Epithelial cell of esophagus (primary cell): ENCODE data around the gene C1QTNF5.

Experiments
- DNase-seq: peaks from one replicate; pipeline ENCODE4 v3.0.0; 2010; ENCODE audit warnings: low read depth
- H3K4me3 ChIP-seq: 2 replicates; pipeline ENCODE4 v1.5.1; 2011; ENCODE audit warnings: mild to moderate bottlenecking, low read length, control low read depth
- TF ChIP-seq, protein P1 (sequence below): IDR thresholded peaks from 2 replicates; pipeline ENCODE4 v1.5.1; 2011; ENCODE audit warnings: low read depth, mild to moderate bottlenecking, low read length, control low read depth, inconsistent platforms; ENCODE audit not compliant: insufficient read depth; ENCODE audit errors: missing control alignments

The C1QTNF5 gene

DNA sequence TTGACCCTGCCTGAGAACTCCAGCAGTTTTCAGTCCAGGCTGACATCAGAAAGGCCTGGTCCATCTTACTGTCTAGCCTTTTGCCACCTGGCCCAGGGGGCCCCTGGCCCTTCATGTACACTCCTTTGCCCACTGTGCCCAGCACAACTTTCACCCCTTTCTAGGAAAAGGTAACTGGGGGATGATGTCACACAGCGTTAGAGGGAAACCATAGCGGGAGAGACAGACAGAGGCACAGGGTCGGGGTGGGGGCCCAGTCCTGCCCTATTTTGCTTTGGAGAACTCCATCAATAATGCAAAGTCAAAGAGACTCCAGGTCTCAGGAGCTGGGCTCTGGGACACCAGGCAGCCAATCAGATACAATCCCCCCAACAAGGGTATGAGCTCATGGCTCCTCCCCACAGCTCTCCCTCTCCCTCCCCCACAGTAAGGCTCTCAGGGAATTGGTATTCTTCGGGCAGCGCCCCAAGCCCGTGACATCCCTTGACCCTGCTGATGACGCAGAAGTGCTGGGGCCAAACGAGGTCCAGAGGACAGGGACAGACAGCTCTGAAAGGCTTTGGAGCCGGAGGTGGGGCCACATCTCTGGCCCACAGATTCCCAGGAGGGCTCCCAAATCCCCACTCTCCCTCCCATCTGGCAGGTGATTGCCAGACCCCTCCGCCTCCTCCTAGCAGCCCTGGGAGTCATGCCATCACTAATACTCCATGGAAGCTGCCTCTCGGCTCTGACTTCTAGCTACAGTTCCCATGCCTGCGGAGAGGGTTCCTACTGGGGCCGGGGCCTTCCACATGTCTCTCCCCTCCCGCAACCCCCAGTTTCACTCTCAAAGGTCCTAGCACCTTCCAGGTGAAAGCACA, 34.9 kb upstream of the C1QTNF5 start:
- no peak for DNase-seq
- H3K4me3 ChIP-seq, result no peak overlapping the region
- TF ChIP-seq, protein P1, sequence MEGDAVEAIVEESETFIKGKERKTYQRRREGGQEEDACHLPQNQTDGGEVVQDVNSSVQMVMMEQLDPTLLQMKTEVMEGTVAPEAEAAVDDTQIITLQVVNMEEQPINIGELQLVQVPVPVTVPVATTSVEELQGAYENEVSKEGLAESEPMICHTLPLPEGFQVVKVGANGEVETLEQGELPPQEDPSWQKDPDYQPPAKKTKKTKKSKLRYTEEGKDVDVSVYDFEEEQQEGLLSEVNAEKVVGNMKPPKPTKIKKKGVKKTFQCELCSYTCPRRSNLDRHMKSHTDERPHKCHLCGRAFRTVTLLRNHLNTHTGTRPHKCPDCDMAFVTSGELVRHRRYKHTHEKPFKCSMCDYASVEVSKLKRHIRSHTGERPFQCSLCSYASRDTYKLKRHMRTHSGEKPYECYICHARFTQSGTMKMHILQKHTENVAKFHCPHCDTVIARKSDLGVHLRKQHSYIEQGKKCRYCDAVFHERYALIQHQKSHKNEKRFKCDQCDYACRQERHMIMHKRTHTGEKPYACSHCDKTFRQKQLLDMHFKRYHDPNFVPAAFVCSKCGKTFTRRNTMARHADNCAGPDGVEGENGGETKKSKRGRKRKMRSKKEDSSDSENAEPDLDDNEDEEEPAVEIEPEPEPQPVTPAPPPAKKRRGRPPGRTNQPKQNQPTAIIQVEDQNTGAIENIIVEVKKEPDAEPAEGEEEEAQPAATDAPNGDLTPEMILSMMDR, result no peak

DNA sequence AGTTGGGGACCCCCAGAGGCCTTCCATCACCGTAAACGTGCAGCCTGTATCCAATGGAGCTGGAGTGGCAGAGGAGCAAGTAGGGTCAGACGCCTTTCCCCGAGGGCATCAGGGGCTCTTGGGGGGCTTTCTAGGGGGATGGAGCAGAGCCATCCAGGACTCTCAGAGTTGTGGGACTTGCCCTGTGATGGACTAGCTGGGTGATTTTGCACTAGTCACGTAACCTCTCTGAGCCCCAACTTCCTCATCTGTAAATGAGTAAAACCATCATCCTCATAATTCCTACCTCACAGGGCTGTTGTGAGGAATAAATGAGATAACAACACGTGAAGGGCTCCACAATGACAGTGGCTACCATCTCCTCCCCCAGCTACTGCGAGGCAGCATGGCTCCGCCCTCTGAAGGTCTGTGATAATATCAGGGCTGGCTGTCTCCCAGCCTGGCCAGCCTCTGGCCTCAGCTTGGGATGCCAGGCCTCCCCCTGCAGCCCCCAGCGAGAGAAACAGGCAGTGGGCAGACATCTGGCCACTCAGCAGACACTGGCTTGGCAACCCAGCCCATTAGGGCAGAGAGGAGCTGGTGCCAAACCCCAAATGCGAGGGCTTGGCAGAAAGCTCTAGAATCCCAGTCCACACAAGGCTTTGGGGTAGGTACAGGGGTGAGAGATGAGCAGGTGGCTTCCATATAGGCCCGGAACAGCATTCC, 34.1 kb upstream of the C1QTNF5 start:
- no peak overlapping the region for H3K4me3 ChIP-seq
- no peak for DNase-seq
- TF ChIP-seq, protein P1, result no peak

DNA sequence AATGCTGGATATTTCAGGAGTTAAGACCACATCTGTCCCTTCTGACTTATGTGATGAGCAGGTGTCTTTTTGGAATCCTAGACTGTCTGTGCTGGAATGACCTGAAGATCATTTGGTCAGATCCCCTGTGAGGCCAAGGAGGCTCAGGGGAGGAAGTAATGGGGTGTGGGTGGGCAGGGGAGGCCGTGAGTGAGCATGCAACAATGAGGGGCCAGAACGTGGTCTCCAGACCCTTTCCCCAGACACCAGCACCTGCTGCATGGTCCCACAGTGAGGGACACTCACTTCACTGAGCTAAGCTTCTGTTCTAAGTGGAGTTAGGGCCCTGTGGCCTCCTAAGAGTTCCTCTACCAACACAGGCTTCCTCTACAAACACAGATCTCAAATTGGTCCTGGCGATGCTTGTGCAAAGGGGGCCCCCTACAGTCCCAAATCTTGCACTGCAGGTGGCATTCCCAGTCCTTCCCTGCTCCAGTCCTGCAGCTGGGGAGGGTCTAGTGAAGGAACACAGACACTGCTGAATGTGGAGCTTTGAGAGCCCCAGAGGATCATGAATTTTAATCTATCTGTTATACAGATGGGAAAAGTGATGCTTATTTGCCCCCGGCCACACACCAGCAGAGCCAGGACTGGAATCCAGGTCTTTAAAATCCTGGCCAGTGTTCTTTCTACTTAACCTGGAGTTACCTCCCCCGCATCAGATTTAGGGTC, 33.4 kb upstream of the C1QTNF5 start:
- TF ChIP-seq, protein P1, result peak; percentile 95
- DNase-seq, result peak; percentile 83
- H3K4me3 ChIP-seq, result no peak overlapping the region

DNA sequence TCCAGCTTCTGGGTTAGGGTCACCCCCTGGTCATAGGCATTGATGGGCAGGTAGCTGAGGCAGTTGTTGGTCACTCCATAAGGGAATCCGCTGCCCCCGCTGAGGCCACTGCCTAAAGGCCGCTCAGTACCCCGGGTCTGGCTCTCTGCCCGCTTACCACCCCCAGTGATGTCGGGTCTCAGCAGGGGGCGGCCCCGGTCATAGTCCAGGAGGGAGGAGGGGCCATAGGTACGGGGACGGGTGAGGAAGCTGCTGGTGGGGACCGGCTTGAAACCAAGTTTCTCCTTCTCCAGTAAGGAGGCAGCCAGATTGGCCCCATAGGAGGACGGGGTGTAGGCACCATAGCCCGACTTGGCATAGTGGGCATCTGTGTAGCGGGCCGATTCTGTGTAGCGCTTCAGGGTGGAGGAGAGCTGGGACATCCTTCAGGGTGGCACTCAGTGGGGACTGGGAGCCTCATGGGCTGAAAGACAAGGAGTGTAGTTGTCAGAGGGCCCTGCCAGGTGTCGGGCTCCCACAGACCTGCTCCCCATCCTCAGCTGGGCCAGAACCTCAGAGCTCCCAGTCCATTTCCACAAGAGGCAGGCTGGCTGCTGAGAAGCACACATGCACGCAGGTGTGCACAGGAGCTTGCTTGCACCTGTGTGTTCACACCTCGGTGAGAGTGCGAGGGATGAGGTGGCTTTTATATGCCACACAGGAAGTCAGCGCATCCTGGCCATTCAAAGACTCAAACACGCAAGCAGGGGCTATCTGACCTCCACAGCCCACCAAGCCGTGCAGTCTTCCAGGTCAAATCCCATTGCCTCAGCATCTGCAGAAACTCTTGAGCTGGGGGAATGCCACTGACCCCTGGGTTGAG, 32.6 kb upstream of the C1QTNF5 start:
- no peak for DNase-seq
- TF ChIP-seq, protein P1, result no peak
- no peak overlapping the region for H3K4me3 ChIP-seq

DNA sequence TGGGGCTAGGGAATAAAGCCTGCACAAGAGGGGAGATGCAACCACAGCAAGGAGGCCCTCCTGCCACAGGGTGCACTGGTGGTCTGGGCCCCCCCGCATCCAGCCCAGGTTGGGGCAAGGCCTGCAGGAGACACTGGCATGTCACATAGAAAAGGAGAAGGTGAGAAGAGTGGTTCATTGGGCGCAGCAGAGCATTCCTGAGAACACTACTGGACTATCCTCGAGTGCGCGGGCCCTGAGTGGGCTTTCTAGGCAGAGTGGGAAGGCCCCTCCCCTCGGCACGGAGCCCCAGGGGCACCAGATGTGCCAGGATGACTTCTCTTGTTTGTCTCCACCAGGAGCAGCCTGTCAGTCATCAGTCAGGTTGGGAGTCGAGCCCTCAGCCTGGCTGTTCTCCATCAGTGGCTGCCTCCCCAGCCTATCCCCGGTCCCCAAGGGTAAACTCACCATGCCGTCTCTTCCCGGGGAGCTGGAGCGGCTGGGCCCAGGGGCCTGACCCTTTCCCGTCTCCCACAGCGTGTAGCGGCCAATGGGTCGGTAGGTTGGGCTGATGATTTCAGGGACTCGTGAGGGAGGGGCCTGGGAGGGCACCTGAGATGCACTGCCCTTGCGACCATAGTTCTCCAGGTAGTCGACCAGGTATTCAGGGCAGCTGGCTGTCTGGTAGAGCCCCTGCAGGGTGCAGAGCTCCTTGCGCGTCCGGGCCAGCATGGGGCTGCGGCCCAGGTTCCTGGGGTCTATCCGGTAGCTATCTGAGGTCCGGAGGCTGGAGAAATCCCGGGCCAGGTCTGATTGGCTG, 31.8 kb upstream of the C1QTNF5 start:
- TF ChIP-seq, protein P1, result no peak

DNA sequence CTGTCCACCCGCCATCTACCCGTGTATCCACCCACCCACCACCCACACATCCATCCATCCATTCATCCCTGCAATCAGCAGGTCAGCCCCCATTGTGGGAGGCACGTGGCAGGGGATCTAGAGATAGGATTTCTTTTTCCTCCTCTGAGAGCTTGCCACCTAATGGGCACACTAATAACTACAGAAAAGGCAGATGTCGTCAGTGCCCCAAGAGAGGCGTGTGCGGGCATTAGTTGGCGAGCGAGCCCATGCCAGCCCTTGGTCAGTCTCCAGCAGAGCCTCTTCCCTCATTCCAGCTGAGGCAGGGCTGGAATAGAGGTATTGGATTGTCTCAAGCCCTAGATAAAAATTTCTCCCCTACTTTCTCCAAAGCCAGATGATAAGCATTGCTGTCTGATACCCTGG, 31.1 kb upstream of the C1QTNF5 start:
- peak; percentile 63 for DNase-seq
- no peak overlapping the region for H3K4me3 ChIP-seq
- TF ChIP-seq, protein P1, result peak; percentile 49

More for the DNA sequence above, 31.8 kb upstream of the C1QTNF5 start:
- no peak overlapping the region for H3K4me3 ChIP-seq
- DNase-seq, result no peak
